ENCODE results near the gene PRDM1. TPM values are rescaled to one million over a fixed set of nuclear protein-coding genes. Genes with fewer than 3 reads are reported as not detected.
A peak's percentile ranks its signal among the peaks of the same experiment; 100 is the strongest.

Gene PRDM1
- polyA plus RNA-seq, 1 of the 3 experiments (the other 2 are of a cell fraction) = 4.0 TPM

DNA sequence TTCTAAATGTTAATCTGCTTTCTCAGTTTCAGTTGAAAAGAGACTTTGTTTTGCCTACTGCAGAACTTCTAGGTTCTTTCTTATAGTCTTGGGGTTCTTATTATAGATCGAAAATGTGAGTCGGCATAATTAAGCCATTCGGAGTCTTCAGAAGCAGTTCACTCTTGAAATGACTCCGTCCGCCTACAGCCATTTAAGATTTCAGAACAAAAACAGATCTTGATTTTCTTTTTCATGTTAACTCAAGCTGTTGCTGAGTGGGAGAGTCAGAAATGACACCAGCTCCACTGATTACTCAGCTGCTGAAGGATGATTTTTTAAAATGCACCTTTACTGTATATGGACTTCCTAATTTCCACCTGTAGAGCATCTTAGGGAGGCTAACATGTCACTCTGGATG lies 15.9 kb downstream of the PRDM1 start:
- TF ChIP-seq, protein P1, sequence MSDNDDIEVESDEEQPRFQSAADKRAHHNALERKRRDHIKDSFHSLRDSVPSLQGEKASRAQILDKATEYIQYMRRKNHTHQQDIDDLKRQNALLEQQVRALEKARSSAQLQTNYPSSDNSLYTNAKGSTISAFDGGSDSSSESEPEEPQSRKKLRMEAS (IDR thresholded peaks at IDR 0.05; ENCODE audit: low read depth) = no peak
- no peak for TF ChIP-seq YY1 (IDR thresholded peaks at IDR 0.05; ENCODE audit: low read depth)
- no peak for TF ChIP-seq FOXM1 (IDR thresholded peaks at IDR 0.05; ENCODE audit: low read depth)
- H3K27ac ChIP-seq (ENCODE audit: low read depth in 2 of 2, low read length in 1 of 2) = no peak overlapping the region

DNA sequence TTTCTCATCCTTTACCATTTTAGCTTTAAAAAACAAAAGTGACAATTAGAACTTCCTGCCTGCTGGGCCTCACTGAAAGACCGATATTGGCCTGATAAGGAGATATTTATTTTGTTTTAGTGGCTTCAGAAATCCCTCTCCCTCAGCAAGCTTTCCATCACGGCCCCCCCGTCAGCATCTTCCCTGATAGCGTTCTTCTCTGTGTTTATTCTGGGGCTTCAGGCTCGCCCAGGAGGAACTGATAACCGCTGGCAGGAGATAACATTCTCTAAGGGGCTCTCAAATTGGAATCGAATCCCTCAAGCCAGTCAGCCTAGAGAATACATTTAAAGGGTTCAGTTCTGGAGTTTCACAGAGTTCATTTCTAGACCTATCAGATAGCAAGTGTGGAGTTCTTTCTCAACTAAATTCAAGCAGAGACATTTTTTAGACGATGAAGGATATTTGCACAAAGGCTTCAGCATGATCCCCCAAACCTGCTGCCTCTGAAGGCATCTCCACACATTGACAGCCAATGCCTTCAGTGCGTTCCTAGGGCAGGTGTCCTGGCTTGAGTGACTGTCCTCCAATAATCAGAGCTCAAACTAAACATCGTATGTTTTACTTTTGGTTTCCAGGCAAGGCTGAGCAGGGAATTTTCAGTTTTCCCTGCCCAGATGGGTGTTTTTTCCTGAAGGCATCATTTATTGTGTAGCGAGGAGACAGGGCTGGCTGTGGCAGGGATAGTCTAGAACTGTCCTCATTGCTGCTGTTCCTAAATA lies 17.0 kb downstream of the PRDM1 start:
- DNase-seq = no peak
- no peak for TF ChIP-seq POLR2AphosphoS5 (IDR thresholded peaks at IDR 0.05; ENCODE audit: low read depth, low read length)
- Histone ChIP-seq H3K36me3 (replicated peaks in 1 of 2; ENCODE audit: control insufficient read depth in 1 of 2, insufficient read depth in 2 of 2, low read length in 1 of 2) (peaks cover 26 to 42% of the 10 kb centered on the region in 2 experiments), H4K20me1 (ENCODE audit: insufficient read depth) (no peaks in the 10 kb centered on the region), H3K79me2 (ENCODE audit: insufficient read depth) (no peaks in the 10 kb centered on the region), H3K27me3 (ENCODE audit: insufficient read depth) (no peaks in the 10 kb centered on the region), H3K27ac (ENCODE audit: low read depth in 2 of 2, low read length in 1 of 2) (no peak overlapping the region), H3K9me3 (no peaks in the 10 kb centered on the region), H3K9ac (no peak overlapping the region), H3K4me2 (peak overlapping the region; percentile 31; the same call in 1 of the 2 replicates), H2AFZ (ENCODE audit: low read depth) (no peak overlapping the region), H3K4me3 (ENCODE audit: low read depth in 2 of 2, low read length in 1 of 2) (no peak overlapping the region), H3K4me1 (ENCODE audit: control insufficient read depth in 1 of 2, insufficient read depth in 2 of 2, low read depth in 1 of 2, low read length in 1 of 2) (peaks cover 0 to 3% of the 10 kb centered on the region in 2 experiments; a peak in 1 of 4 replicates), H3F3A (replicated peaks; ENCODE audit: insufficient read depth) (no peaks in the 10 kb centered on the region), H3K9me2 (no peaks in the 10 kb centered on the region)
- ChIA-PET CTCF (no interaction called here), POLR2A (no interaction called here)
- 82% methylated on average over 11 of the region's 11 CpGs for whole genome bisulfite sequencing (ENCODE audit: low lambda C conversion rate)

More for the DNA sequence above, 15.9 kb downstream of the PRDM1 start:
- Histone ChIP-seq H3K4me2 (no peak overlapping the region), H2AFZ (ENCODE audit: low read depth) (no peak overlapping the region), H4K20me1 (ENCODE audit: insufficient read depth) (no peaks in the 10 kb centered on the region), H3F3A (replicated peaks; ENCODE audit: insufficient read depth) (no peaks in the 10 kb centered on the region), H3K9me2 (no peaks in the 10 kb centered on the region), H3K9me3 (no peaks in the 10 kb centered on the region), H3K9ac (no peak overlapping the region), H3K4me3 (ENCODE audit: low read depth in 2 of 2, low read length in 1 of 2) (no peak overlapping the region), H3K4me1 (ENCODE audit: control insufficient read depth in 1 of 2, insufficient read depth in 2 of 2, low read depth in 1 of 2, low read length in 1 of 2) (peaks cover 0 to 3% of the 10 kb centered on the region in 2 experiments; a peak in 2 of 4 replicates), H3K27me3 (ENCODE audit: insufficient read depth) (no peaks in the 10 kb centered on the region), H3K36me3 (replicated peaks in 1 of 2; ENCODE audit: control insufficient read depth in 1 of 2, insufficient read depth in 2 of 2, low read length in 1 of 2) (peaks cover 26 to 35% of the 10 kb centered on the region in 2 experiments), H3K79me2 (ENCODE audit: insufficient read depth) (no peaks in the 10 kb centered on the region)
- ChIA-PET CTCF (no interaction called here), POLR2A (no interaction called here)
- 94% methylated on average over 5 of the region's 5 CpGs for WGBS (ENCODE audit: low lambda C conversion rate)
- DNase-seq = no peak

DNA sequence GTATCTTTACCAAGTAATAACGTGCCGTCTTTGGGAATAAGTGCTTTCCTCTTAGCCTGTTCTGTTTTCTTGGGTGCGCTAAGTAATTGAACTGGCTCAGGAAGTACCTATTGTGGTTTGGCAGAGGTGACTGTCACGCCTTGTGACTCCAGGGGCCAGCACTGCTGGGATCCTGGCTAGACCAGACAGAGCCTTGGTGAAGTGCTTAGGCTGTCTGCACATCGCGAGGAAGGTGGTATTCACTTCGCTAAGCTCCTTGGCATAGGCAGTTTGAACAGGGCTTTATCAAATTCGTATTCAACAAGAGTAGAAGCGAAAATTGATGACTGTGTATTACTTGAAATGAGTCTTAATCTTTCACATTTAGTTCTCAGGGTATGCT lies 17.6 kb downstream of the PRDM1 start:
- Histone ChIP-seq H3K27me3 (ENCODE audit: insufficient read depth) (no peaks in the 10 kb centered on the region), H3K36me3 (replicated peaks in 1 of 2; ENCODE audit: control insufficient read depth in 1 of 2, insufficient read depth in 2 of 2, low read length in 1 of 2) (peaks cover 26 to 44% of the 10 kb centered on the region in 2 experiments)
- 91% methylated on average over 9 of the region's 9 CpGs for WGBS (ENCODE audit: low lambda C conversion rate)
- TF ChIP-seq RAD21 (IDR thresholded peaks at IDR 0.05; ENCODE audit: low read length) = no peak
- TF ChIP-seq ELF1 (IDR thresholded peaks at IDR 0.05) = no peak
- TF ChIP-seq, protein P2, sequence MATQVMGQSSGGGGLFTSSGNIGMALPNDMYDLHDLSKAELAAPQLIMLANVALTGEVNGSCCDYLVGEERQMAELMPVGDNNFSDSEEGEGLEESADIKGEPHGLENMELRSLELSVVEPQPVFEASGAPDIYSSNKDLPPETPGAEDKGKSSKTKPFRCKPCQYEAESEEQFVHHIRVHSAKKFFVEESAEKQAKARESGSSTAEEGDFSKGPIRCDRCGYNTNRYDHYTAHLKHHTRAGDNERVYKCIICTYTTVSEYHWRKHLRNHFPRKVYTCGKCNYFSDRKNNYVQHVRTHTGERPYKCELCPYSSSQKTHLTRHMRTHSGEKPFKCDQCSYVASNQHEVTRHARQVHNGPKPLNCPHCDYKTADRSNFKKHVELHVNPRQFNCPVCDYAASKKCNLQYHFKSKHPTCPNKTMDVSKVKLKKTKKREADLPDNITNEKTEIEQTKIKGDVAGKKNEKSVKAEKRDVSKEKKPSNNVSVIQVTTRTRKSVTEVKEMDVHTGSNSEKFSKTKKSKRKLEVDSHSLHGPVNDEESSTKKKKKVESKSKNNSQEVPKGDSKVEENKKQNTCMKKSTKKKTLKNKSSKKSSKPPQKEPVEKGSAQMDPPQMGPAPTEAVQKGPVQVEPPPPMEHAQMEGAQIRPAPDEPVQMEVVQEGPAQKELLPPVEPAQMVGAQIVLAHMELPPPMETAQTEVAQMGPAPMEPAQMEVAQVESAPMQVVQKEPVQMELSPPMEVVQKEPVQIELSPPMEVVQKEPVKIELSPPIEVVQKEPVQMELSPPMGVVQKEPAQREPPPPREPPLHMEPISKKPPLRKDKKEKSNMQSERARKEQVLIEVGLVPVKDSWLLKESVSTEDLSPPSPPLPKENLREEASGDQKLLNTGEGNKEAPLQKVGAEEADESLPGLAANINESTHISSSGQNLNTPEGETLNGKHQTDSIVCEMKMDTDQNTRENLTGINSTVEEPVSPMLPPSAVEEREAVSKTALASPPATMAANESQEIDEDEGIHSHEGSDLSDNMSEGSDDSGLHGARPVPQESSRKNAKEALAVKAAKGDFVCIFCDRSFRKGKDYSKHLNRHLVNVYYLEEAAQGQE (IDR thresholded peaks at IDR 0.05; ENCODE audit: low read depth, low read length) = no peak
- no peak for TF ChIP-seq EZH2phosphoT487 (IDR thresholded peaks at IDR 0.05; ENCODE audit: borderline replicate concordance, low read depth)
- TF ChIP-seq MXI1 (IDR thresholded peaks at IDR 0.05; ENCODE audit: low read depth, low read length) = no peak
- TF ChIP-seq, protein P3, sequence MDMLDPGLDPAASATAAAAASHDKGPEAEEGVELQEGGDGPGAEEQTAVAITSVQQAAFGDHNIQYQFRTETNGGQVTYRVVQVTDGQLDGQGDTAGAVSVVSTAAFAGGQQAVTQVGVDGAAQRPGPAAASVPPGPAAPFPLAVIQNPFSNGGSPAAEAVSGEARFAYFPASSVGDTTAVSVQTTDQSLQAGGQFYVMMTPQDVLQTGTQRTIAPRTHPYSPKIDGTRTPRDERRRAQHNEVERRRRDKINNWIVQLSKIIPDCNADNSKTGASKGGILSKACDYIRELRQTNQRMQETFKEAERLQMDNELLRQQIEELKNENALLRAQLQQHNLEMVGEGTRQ (IDR thresholded peaks at IDR 0.05; ENCODE audit: borderline replicate concordance, low read depth, low read length) = no peak
- TF ChIP-seq SIN3A (IDR thresholded peaks at IDR 0.05; ENCODE audit: borderline replicate concordance, low read depth, low read length) = no peak
- no peak for TF ChIP-seq FOSL2 (IDR thresholded peaks at IDR 0.05; ENCODE audit: borderline replicate concordance, low read depth)
- TF ChIP-seq, protein P4, sequence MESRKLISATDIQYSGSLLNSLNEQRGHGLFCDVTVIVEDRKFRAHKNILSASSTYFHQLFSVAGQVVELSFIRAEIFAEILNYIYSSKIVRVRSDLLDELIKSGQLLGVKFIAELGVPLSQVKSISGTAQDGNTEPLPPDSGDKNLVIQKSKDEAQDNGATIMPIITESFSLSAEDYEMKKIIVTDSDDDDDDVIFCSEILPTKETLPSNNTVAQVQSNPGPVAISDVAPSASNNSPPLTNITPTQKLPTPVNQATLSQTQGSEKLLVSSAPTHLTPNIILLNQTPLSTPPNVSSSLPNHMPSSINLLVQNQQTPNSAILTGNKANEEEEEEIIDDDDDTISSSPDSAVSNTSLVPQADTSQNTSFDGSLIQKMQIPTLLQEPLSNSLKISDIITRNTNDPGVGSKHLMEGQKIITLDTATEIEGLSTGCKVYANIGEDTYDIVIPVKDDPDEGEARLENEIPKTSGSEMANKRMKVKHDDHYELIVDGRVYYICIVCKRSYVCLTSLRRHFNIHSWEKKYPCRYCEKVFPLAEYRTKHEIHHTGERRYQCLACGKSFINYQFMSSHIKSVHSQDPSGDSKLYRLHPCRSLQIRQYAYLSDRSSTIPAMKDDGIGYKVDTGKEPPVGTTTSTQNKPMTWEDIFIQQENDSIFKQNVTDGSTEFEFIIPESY (IDR thresholded peaks at IDR 0.05; ENCODE audit: borderline replicate concordance, low read depth) = no peak
- TF ChIP-seq, protein P1 (IDR thresholded peaks at IDR 0.05; ENCODE audit: low read depth) = no peak

More for the DNA sequence above, 17.6 kb downstream of the PRDM1 start:
- Histone ChIP-seq H3K4me1 (ENCODE audit: control insufficient read depth in 1 of 2, insufficient read depth in 2 of 2, low read depth in 1 of 2, low read length in 1 of 2) (peaks cover 0 to 3% of the 10 kb centered on the region in 2 experiments; a peak in 1 of 4 replicates), H3F3A (replicated peaks; ENCODE audit: insufficient read depth) (no peaks in the 10 kb centered on the region), H3K9ac (no peak overlapping the region), H3K9me2 (no peaks in the 10 kb centered on the region), H3K79me2 (ENCODE audit: insufficient read depth) (no peaks in the 10 kb centered on the region), H2AFZ (ENCODE audit: low read depth) (no peak overlapping the region), H3K4me3 (ENCODE audit: low read depth in 2 of 2, low read length in 1 of 2) (no peak overlapping the region), H4K20me1 (ENCODE audit: insufficient read depth) (no peaks in the 10 kb centered on the region), H3K9me3 (no peaks in the 10 kb centered on the region), H3K4me2 (peak overlapping the region; percentile 31; the same call in 1 of the 2 replicates), H3K27ac (ENCODE audit: low read depth in 2 of 2, low read length in 1 of 2) (no peak overlapping the region)
- ChIA-PET POLR2A (no interaction called here), CTCF (no interaction called here)
- DNase-seq = no peak

Measured in SK-N-SH (cell line).